Measurements from ENCODE around the gene MAML2.

Gene MAML2

GRCh38 chr11:96260067-96260511 is 82.9 kb downstream of the MAML2 start:
- Histone ChIP-seq H3K27ac (ENCODE audit: low read length) (peak overlapping the region; percentile 94), H3K27me3 (ENCODE audit: insufficient read depth, low read length, poor library complexity) (no peaks in the 10 kb centered on the region), H3K4me2 (ENCODE audit: insufficient read depth, low read length) (no peak overlapping the region), H2AFZ (ENCODE audit: low read depth, low read length) (no peak overlapping the region; the same call in 1 of the 2 replicates), H4K20me1 (ENCODE audit: insufficient read depth, low read length) (no peaks in the 10 kb centered on the region), H3K4me1 (ENCODE audit: insufficient read depth, low read length) (peaks cover 65% of the 10 kb centered on the region), H3K36me3 (ENCODE audit: insufficient read depth, low read length) (no peaks in the 10 kb centered on the region), H3K9ac (ENCODE audit: low read depth, low read length) (peak overlapping the region; percentile 8; the same call in 1 of the 2 replicates), H3K4me3 (ENCODE audit: low read depth in 1 of 2, low read length in 2 of 2) (no peak overlapping the region), H3K79me2 (ENCODE audit: insufficient read depth, low read length) (peaks cover 17% of the 10 kb centered on the region), H3K9me3 (ENCODE audit: insufficient read depth, low read length, severe bottlenecking) (no peaks in the 10 kb centered on the region)
- DNase-seq = peak; percentile 49
- ATAC-seq (ENCODE audit: insufficient read depth, low read depth) = 0 out of 3 replicates have a peak, but pooled peaks have one; percentile 8
- TF ChIP-seq EZH2 (IDR thresholded peaks at IDR 0.05; ENCODE audit: borderline replicate concordance, low read depth, low read length, severe bottlenecking) (no peak), CTCF (IDR thresholded peaks at IDR 0.05; ENCODE audit: borderline replicate concordance, extremely low read depth, low read length, poor library complexity, severe bottlenecking) (no peak)

GRCh38 chr11:96259134-96259830 is 83.7 kb downstream of the MAML2 start:
- Histone ChIP-seq H3K4me2 (ENCODE audit: insufficient read depth, low read length) (peak overlapping the region; percentile 60), H3K27me3 (ENCODE audit: insufficient read depth, low read length, poor library complexity) (no peaks in the 10 kb centered on the region), H2AFZ (ENCODE audit: low read depth, low read length) (no peak overlapping the region), H4K20me1 (ENCODE audit: insufficient read depth, low read length) (no peaks in the 10 kb centered on the region), H3K9ac (ENCODE audit: low read depth, low read length) (peak overlapping the region; percentile 51), H3K9me3 (ENCODE audit: insufficient read depth, low read length, severe bottlenecking) (no peaks in the 10 kb centered on the region), H3K4me3 (ENCODE audit: low read depth in 1 of 2, low read length in 2 of 2) (no peak overlapping the region), H3K79me2 (ENCODE audit: insufficient read depth, low read length) (peaks cover 19% of the 10 kb centered on the region), H3K27ac (ENCODE audit: low read length) (peak overlapping the region; percentile 94), H3K4me1 (ENCODE audit: insufficient read depth, low read length) (peaks cover 73% of the 10 kb centered on the region), H3K36me3 (ENCODE audit: insufficient read depth, low read length) (no peaks in the 10 kb centered on the region)
- TF ChIP-seq CTCF (IDR thresholded peaks at IDR 0.05; ENCODE audit: borderline replicate concordance, extremely low read depth, low read length, poor library complexity, severe bottlenecking) (no peak), EZH2 (IDR thresholded peaks at IDR 0.05; ENCODE audit: borderline replicate concordance, low read depth, low read length, severe bottlenecking) (no peak)
- ATAC-seq (ENCODE audit: insufficient read depth, low read depth) = no peak
- DNase-seq = no peak

- Histone ChIP-seq H2AFZ (ENCODE audit: low read depth, low read length) (peak overlapping the region; percentile 47), H3K4me2 (ENCODE audit: insufficient read depth, low read length) (peak overlapping the region; percentile 60), H3K27me3 (ENCODE audit: insufficient read depth, low read length, poor library complexity) (no peaks in the 10 kb centered on the region), H3K4me3 (ENCODE audit: low read depth in 1 of 2, low read length in 2 of 2) (peak overlapping the region; percentile 7 to 46; a peak in 3 of 4 replicates), H3K27ac (ENCODE audit: low read length) (peak overlapping the region; percentile 94), H3K9me3 (ENCODE audit: insufficient read depth, low read length, severe bottlenecking) (no peaks in the 10 kb centered on the region), H3K79me2 (ENCODE audit: insufficient read depth, low read length) (peaks cover 19% of the 10 kb centered on the region), H3K36me3 (ENCODE audit: insufficient read depth, low read length) (no peaks in the 10 kb centered on the region), H3K4me1 (ENCODE audit: insufficient read depth, low read length) (peaks cover 83% of the 10 kb centered on the region), H3K9ac (ENCODE audit: low read depth, low read length) (peak overlapping the region; percentile 51), H4K20me1 (ENCODE audit: insufficient read depth, low read length) (no peaks in the 10 kb centered on the region)
- TF ChIP-seq EZH2 (IDR thresholded peaks at IDR 0.05; ENCODE audit: borderline replicate concordance, low read depth, low read length, severe bottlenecking) (no peak), CTCF (IDR thresholded peaks at IDR 0.05; ENCODE audit: borderline replicate concordance, extremely low read depth, low read length, poor library complexity, severe bottlenecking) (no peak)
- ATAC-seq (ENCODE audit: insufficient read depth, low read depth) (peak; percentile 92), DNase-seq (peak; percentile 78)
Observed at GRCh38 chr11:96257972-96258934, 84.7 kb downstream of the MAML2 start.

Data from DND-41 (cell line).